Right lobe of liver (tissue), 4 donors: ENCODE data around the gene ZFR.

Experiments used
- CTCF ChIP-seq, 4 donors: fragments of 200-600 bp in 3 of 4; fragments of 450-650 bp in 1 of 4; IDR thresholded peaks; one replicate each; pipeline versions ENCODE4 v1.5.1 to v1.8.0; 2016 to 2022; ENCODE audit warnings: antibody characterized with exemption in 4 of 4, mild to moderate bottlenecking in 2 of 4
- POLR2A ChIP-seq: fragments of 450-650 bp; IDR thresholded peaks from one replicate; pipeline ENCODE4 v1.6.1; 2017; ENCODE audit warnings: antibody characterized with exemption, mild to moderate bottlenecking
- donor health status: DM: no; HTN: no; CAD: no.
- donor health status: DM: no; HTN: no; CAD: no.
- donor health status: DM: no; HTN: yes; CAD: no.

- TF ChIP-seq CTCF (IDR thresholded peaks at IDR 0.05): no peak
- no peak for TF ChIP-seq POLR2A
Measured at GRCh38 chr5:32355686-32356085, 88.9 kb downstream of the ZFR start.
